IMR-90 (cell line): ENCODE results near the gene MYH10.

Source experiments
- CEBPB ChIP-seq: IDR thresholded peaks from 2 replicates; pipeline ENCODE4 v1.6.1; 2012; ENCODE audit warnings: low read depth, low read length, improper control_type of control experiment
- MAFK ChIP-seq: IDR thresholded peaks from 2 replicates; pipeline ENCODE4 v1.6.1; 2012; ENCODE audit warnings: low read depth, low read length, improper control_type of control experiment
- MAZ ChIP-seq: IDR thresholded peaks from 2 replicates; pipeline ENCODE4 v1.6.1; 2012; ENCODE audit warnings: low read depth, mild to moderate bottlenecking, low read length, improper control_type of control experiment, moderate library complexity, borderline replicate concordance
- MXI1 ChIP-seq: IDR thresholded peaks from 2 replicates; pipeline ENCODE4 v1.6.1; 2012; ENCODE audit warnings: low read depth, mild to moderate bottlenecking, low read length, moderate library complexity, borderline replicate concordance
- POLR2A ChIP-seq: IDR thresholded peaks from 2 replicates; pipeline ENCODE4 v1.6.1; 2012; ENCODE audit warnings: mild to moderate bottlenecking, low read depth, low read length
- RAD21 ChIP-seq: IDR thresholded peaks from 2 replicates; pipeline ENCODE4 v1.6.1; 2012; ENCODE audit warnings: low read length, improper control_type of control experiment
- RFX5 ChIP-seq: IDR thresholded peaks from 2 replicates; pipeline ENCODE4 v1.8.0; 2012; ENCODE audit warnings: low read depth, mild to moderate bottlenecking, low read length, moderate library complexity
- SMC3 ChIP-seq: fragments of 150-350 bp; IDR thresholded peaks from 2 replicates; pipeline ENCODE4 v1.6.1; 2016; ENCODE audit warnings: low read depth, mild to moderate bottlenecking, antibody characterized with exemption, low read length, moderate library complexity
- TF ChIP-seq, protein P1 (sequence below): conservative IDR thresholded peaks from 2 replicates; pipeline ENCODE4 v1.5.1; 2012; ENCODE audit warnings: mild to moderate bottlenecking, low read depth, low read length, improper control_type of control experiment

GRCh38 chr17:8650119-8650499, 19.6 kb upstream of the MYH10 start:
- TF ChIP-seq MAZ (no peak), POLR2A (no peak), SMC3 (no peak), RAD21 (no peak), MAFK (no peak), CEBPB (no peak), RFX5 (no peak), MXI1 (no peak)
- TF ChIP-seq, protein P1, sequence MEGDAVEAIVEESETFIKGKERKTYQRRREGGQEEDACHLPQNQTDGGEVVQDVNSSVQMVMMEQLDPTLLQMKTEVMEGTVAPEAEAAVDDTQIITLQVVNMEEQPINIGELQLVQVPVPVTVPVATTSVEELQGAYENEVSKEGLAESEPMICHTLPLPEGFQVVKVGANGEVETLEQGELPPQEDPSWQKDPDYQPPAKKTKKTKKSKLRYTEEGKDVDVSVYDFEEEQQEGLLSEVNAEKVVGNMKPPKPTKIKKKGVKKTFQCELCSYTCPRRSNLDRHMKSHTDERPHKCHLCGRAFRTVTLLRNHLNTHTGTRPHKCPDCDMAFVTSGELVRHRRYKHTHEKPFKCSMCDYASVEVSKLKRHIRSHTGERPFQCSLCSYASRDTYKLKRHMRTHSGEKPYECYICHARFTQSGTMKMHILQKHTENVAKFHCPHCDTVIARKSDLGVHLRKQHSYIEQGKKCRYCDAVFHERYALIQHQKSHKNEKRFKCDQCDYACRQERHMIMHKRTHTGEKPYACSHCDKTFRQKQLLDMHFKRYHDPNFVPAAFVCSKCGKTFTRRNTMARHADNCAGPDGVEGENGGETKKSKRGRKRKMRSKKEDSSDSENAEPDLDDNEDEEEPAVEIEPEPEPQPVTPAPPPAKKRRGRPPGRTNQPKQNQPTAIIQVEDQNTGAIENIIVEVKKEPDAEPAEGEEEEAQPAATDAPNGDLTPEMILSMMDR: no peak
